ENCODE data around the gene SWSAP1. TPM values are rescaled to one million over a fixed set of nuclear protein-coding genes. Genes with fewer than 3 reads are reported as not detected.

SWSAP1 gene, protein sequence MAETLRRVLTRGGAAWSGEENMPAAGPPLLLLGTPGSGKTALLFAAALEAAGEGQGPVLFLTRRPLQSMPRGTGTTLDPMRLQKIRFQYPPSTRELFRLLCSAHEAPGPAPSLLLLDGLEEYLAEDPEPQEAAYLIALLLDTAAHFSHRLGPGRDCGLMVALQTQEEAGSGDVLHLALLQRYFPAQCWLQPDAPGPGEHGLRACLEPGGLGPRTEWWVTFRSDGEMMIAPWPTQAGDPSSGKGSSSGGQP
- 1 to 10 TPM; 2.1 to 3.3 (median 2.3) TPM for total RNA-seq

DNA sequence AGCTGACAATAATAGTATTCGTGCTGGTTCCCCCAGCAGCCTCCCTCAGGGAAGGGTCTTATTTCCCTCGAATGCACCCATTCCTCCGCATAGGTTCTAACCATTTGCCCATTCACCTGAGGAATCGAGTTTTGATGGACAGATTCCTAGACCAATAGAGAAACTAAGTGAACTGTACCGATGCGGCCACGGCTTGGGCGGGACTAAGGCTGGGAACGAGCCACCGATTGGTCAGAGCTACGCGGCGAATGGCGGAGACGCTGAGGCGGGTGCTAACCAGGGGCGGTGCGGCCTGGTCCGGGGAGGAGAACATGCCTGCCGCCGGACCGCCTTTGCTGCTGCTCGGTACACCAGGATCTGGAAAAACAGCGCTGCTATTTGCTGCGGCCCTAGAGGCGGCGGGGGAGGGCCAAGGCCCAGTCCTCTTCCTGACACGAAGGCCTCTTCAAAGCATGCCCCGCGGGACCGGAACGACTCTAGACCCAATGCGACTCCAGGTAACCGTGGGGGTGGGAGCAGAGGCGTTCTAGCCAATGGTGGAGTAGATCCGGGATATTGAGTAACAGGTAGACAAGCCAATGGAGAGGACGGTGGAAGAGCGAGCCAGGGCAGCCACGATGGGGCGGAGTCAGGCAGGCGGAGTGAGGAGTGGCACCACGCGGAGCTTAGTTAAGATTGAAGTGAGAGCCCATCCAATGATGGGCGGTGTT is at the start of gene SWSAP1:
Gene SWSAP1, plus strand, starts transcription at position 234 of the 710 bp plus-strand sequence. Its CDS starts 15 bp downstream, at position 249.
- intact Hi-C loops (cut with DNase I; ENCODE audit: low total_unique reads), result no loop called here
- WGBS, 2 donors, result 0 to 1% methylated on average over 41 to 44 of the region's 44 CpGs
- TF ChIP-seq, protein P1, sequence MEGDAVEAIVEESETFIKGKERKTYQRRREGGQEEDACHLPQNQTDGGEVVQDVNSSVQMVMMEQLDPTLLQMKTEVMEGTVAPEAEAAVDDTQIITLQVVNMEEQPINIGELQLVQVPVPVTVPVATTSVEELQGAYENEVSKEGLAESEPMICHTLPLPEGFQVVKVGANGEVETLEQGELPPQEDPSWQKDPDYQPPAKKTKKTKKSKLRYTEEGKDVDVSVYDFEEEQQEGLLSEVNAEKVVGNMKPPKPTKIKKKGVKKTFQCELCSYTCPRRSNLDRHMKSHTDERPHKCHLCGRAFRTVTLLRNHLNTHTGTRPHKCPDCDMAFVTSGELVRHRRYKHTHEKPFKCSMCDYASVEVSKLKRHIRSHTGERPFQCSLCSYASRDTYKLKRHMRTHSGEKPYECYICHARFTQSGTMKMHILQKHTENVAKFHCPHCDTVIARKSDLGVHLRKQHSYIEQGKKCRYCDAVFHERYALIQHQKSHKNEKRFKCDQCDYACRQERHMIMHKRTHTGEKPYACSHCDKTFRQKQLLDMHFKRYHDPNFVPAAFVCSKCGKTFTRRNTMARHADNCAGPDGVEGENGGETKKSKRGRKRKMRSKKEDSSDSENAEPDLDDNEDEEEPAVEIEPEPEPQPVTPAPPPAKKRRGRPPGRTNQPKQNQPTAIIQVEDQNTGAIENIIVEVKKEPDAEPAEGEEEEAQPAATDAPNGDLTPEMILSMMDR (IDR thresholded peaks at IDR 0.05), result no peak
- TF ChIP-seq POLR2A (IDR thresholded peaks at IDR 0.05), result no peak
- DNase-seq (ENCODE audit: low spot score in 2 of 2), result peak; percentile 99 to 100
- peak within 1 kb of the TSS; percentile 54 for H3K4me3 ChIP-seq (ENCODE audit: low read depth, poor library complexity, severe bottlenecking)

DNA sequence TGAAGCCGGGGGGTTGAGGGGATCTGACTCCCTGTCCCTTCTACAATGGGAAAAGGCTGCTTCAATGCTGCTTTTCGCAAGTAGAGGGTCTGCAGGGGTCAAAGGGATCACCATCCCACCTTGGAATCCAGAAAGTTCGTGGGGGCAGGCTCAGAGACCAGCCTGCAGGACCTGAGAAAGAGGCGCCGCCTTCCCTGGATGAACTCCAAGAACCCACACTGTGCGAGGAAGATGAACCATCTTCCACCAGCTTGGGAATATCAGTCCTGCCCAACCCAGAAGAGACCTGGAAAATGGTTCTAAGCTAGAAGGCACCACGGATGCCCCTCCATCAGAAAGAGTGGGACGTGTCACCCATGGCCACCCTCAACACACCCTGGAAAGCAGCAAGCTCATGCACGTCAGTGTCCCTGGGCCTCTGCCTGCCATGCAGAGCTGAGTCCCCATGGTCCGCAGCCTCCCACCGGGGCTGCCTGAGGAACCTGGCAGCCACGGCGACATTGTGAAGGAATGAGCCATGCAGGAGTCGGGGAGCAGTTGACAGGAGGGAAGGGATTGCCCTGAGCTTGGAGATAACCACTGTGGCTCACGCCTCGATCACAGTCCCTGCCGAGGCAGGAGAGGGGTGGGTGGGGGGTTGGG is 49.6 kb upstream of the SWSAP1 start:
- WGBS, 2 donors, result 46 to 56% methylated on average over 14 of the region's 17 CpGs
- DNase-seq (ENCODE audit: low spot score in 2 of 2), result no peak
- H3K4me3 ChIP-seq (ENCODE audit: low read depth, poor library complexity, severe bottlenecking), result no peak overlapping the region
- intact Hi-C loops (cut with DNase I; ENCODE audit: low total_unique reads), result no loop called here
- TF ChIP-seq, protein P1 (IDR thresholded peaks at IDR 0.05), result no peak
- TF ChIP-seq POLR2A (IDR thresholded peaks at IDR 0.05), result no peak

DNA sequence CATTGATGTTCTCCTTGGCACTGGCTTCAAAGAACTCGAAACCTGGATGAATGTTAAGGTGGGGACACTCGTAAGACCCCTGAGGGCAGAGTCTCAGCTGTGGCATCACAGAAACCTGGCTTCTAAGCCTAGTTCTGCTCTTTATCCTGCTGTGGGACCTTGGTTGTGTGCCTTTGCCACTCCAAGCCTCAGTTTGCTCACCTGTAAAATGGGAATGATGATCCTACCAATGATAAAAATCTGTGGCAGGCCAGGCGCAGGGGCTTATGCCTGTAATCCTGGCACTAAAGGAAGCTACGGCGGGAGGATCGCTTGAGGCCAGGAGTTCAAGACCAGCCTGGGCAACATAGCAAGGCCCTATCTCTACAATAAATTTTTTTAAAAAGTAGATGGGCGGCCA is 48.9 kb upstream of the SWSAP1 start:
- H3K4me3 ChIP-seq (ENCODE audit: low read depth, poor library complexity, severe bottlenecking), result no peak overlapping the region
- intact Hi-C loops (cut with DNase I; ENCODE audit: low total_unique reads), result no loop called here
- TF ChIP-seq, protein P1 (IDR thresholded peaks at IDR 0.05), result no peak
- TF ChIP-seq POLR2A (IDR thresholded peaks at IDR 0.05), result no peak
- no peak for DNase-seq (ENCODE audit: low spot score in 2 of 2)
- WGBS, 2 donors, result 90 to 95% methylated on average over 7 of the region's 7 CpGs

DNA sequence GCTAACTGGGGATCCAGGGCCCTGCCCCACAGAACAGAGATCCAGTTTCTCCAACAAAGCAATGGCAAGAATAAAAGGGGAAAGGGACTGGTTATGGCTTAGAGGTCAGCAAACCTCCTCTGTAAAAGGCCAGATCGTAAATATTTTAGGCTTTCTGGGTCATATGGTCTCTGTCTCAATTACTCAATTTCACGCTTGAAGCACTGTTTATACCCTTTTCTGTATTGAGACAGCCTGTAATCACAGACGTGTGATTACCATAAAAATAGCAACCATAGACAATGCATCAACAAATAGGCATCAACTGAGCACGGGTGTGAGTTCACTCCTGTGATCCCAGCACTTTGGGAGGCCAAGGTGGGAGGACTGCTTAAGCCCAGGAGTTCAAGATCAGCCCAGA is 44.3 kb upstream of the SWSAP1 start:
- TF ChIP-seq POLR2A (IDR thresholded peaks at IDR 0.05), result no peak
- TF ChIP-seq, protein P1 (IDR thresholded peaks at IDR 0.05), result no peak
- intact Hi-C loops (cut with DNase I; ENCODE audit: low total_unique reads), result no loop called here
- 81 to 82% methylated on average over 4 of the region's 4 CpGs for WGBS, 2 donors
- no peak overlapping the region for H3K4me3 ChIP-seq (ENCODE audit: low read depth, poor library complexity, severe bottlenecking)
- no peak for DNase-seq (ENCODE audit: low spot score in 2 of 2)

DNA sequence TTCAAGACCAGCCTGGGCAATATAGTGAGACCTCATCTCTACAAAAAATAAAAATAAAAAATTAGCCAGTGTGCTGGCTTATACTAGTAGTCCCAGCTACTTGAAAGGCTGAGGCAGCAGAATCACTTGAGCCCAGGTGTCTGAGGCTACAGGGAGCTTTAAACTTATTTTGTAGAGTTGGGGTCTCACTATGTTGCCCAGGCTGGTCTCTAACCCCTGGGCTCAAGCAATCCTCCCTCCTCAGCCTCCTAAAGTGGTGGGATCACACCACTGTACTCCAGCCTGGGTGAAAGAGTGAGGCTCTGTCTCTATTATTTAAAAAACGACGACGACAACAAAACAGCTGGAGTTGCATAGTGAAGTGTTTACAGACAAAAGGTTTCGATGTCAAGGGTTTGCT is 43.0 kb upstream of the SWSAP1 start:
- intact Hi-C loops (cut with DNase I; ENCODE audit: low total_unique reads), result no loop called here
- TF ChIP-seq, protein P1 (IDR thresholded peaks at IDR 0.05), result no peak
- DNase-seq (ENCODE audit: low spot score in 2 of 2), result no peak
- 83 to 88% methylated on average over 4 of the region's 4 CpGs for WGBS, 2 donors
- H3K4me3 ChIP-seq (ENCODE audit: low read depth, poor library complexity, severe bottlenecking), result no peak overlapping the region
